WI38 (cell line): ENCODE measurements around the gene TACR1.

Source experiments
- H3K4me3 ChIP-seq: 2 replicates; pipeline ENCODE4 v1.5.1; 2011; ENCODE audit warnings: low read depth, mild to moderate bottlenecking, control low read depth, low read length
- CTCF ChIP-seq: IDR thresholded peaks from 2 replicates; pipeline ENCODE4 v1.5.1; 2012; ENCODE audit warnings: low read depth, mild to moderate bottlenecking, control low read depth, low read length

The TACR1 gene

GRCh38 chr2:75087736-75088135 lies 111.6 kb downstream of the TACR1 start:
- TF ChIP-seq CTCF: no peak
- no peak overlapping the region for H3K4me3 ChIP-seq

- no peak for TF ChIP-seq CTCF
- H3K4me3 ChIP-seq: no peak overlapping the region
Measured at GRCh38 chr2:75079575-75079974, 119.7 kb downstream of the TACR1 start.

DNA sequence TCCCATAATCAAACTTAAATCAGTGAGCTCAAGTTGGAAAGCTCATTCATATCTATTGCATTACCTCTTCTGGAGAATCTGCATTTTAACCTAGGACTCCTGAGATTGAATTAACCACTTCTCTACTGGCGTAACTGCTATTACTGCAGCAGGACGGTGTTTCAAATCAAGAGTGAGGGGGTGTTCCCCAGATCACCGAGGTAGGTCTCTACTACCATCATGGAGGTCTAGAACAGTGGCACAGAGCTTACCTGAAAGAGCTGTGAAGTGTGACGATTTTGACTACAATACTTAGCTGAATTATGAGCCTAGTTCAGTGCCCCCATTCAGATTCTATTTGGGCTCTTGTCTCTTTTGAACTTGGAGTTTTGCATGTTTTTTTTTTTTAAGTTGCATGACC lies 121.4 kb downstream of the TACR1 start:
- H3K4me3 ChIP-seq: no peak overlapping the region
- no peak for TF ChIP-seq CTCF

- no peak overlapping the region for H3K4me3 ChIP-seq
- TF ChIP-seq CTCF: no peak
Measured at GRCh38 chr2:75076088-75076487, 123.2 kb downstream of the TACR1 start.

DNA sequence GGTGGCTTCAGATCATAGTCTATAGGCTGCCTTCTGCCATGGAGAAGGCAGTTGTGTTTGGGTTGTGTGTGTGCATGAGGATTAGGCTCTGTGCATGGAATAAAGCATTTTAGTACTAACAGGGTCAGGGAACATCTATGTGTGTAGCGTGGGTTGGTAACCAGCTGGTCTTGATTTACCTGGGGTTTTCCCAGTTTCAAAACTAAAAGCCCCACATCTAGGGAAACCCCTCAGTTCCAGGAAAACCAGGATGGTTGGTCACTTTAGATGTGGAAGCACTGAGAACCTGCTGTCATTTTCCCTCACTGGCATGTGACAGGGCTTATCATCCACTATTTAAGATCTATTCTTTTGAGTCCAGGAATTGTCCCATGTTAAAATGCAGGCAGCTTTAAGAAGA lies 124.6 kb downstream of the TACR1 start:
- H3K4me3 ChIP-seq: no peak overlapping the region
- TF ChIP-seq CTCF: no peak

DNA sequence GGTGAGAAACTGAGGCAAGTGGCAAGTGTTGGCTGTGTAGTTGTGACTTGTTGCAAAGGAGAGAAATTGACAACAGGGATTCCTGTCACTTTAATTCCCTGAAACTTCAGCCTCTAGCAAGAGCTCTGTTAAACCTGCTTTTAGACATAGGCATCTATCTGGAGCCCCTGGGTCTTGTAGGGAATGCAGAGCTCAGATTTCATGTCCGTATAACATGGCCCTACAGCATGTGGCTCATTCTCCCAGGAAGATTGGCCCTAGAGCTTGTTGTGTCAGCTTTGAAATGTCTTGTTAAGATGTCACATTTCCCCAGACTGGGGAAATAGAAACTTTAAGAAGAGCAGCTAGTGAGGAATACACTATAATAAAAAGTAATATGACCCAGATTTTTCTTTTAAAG lies 125.1 kb downstream of the TACR1 start:
- no peak for TF ChIP-seq CTCF
- no peak overlapping the region for H3K4me3 ChIP-seq

DNA sequence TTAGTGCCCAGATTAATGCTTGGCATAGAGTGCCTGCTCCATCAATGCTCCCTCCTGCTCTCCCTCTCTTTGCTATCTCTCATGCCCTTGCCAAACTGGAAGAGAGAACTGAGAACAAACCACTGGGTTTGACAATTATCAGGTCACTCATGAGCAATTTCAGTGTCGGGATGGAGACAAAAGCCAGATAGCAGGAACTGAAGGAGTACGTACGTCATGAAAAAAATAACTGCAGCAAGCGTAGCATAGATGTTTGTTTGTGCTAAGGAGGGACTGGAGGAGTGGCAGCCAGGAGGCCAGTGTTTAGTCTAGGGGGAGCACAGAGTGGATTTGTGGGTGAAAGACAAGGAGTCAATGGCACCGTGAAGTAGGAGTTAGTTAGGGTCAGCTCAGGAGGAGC lies 127.6 kb downstream of the TACR1 start:
- TF ChIP-seq CTCF: no peak
- H3K4me3 ChIP-seq: no peak overlapping the region
